Cardiac fibroblast (primary cell): Measurements from ENCODE around the gene FBXL2.
"Not testable (repeated sequence)": the region's sequence is repeated elsewhere in the genome, so short reads cannot be mapped to it uniquely, and the experiment has no call there.

ENCODE experiments used
- DNase-seq, 2 donors: peaks; one replicate each; pipeline versions ENCODE4 v3.0.0 to v3.0.0-alpha.2; 2010; ENCODE audit warnings: low read depth in 2 of 2
- H3K4me3 ChIP-seq, 2 donors: replicated peaks in 1 of 2; 1 replicate in 1 of 2; 2 replicates in 1 of 2; pipeline ENCODE4 v1.5.1; 2011; ENCODE audit warnings: low read depth in 2 of 2, low read length in 2 of 2, mild to moderate bottlenecking in 2 of 2, moderate library complexity in 1 of 2
- CTCF ChIP-seq: IDR thresholded peaks from one replicate; pipeline ENCODE4 v1.5.1; 2011; ENCODE audit warnings: low read depth, mild to moderate bottlenecking, low read length, inconsistent platforms

The FBXL2 gene

DNA sequence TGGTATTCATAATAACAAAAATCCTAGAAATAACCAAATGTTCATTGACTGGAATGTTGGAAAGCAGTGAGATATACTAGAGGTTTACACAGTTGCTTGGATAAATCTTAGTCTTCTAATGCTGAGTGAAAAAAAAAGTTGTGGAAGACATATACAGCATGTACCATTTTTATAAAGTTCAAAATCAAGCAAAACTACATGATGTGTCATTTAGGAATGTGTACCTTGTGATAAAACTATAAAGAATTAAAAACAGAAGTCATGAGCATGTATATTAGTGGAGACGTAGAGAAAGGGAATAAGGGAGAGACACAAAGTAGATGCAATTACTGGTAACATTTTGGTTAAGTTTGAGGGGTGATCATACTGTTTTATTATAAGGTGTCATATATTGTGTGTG lies 45.2 kb downstream of the FBXL2 start:
- TF ChIP-seq CTCF, result no peak
- no peak overlapping the region for H3K4me3 ChIP-seq
- DNase-seq, result peak in 1 of 2 donors; percentile 41

- peak; percentile 28 to 48 for DNase-seq
- H3K4me3 ChIP-seq, result no peak overlapping the region
- TF ChIP-seq CTCF, result no peak
These were observed 54.2 kb downstream of the FBXL2 start for GRCh38 chr3:33331414-33331813.

GRCh38 chr3:33334364-33334763 lies 57.1 kb downstream of the FBXL2 start:
- no peak overlapping the region for H3K4me3 ChIP-seq
- no peak for TF ChIP-seq CTCF
- DNase-seq, result no peak

DNA sequence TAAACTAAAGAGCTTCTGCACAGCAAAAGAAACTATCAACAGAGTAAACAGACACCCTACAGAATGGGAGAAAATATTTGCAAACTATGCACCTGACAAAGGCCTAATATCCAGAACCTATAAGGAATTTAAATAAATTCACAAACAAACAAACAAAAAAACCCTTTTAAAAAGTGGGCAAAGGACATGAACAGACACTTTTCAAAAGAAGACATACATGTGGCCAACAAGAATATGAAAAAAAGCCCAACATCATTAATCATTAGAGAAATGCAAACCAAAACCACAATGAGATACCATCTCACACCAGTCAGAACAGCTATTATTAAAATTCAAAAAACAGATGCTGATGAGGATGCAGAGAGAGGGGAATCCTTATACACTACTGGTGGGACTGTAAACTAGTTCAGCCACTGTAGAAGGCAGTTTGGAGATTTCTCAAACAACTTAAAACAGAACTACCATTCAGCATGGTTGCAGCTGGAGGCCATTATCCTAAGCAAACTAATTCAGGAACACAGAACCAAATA lies 61.8 kb downstream of the FBXL2 start:
- H3K4me3 ChIP-seq, DNase-seq: not testable (repeated sequence)

GRCh38 chr3:33339758-33340157 lies 62.5 kb downstream of the FBXL2 start:
- TF ChIP-seq CTCF, result no peak
- DNase-seq, result no peak
- H3K4me3 ChIP-seq, result no peak overlapping the region

GRCh38 chr3:33355611-33356010 lies 78.4 kb downstream of the FBXL2 start:
- TF ChIP-seq CTCF, result no peak
- H3K4me3 ChIP-seq, result no peak overlapping the region
- peak; percentile 68 to 73 for DNase-seq

GRCh38 chr3:33358172-33358781 lies 81.0 kb downstream of the FBXL2 start:
- H3K4me3 ChIP-seq, result no peak overlapping the region
- no peak for TF ChIP-seq CTCF

More at GRCh38 chr3:33358172-33358781, 81.0 kb downstream of the FBXL2 start:
- no peak for DNase-seq
